OCI-LY1 (cell line): ENCODE data around the gene CACFD1.

Experiments used
- H2AFZ ChIP-seq: fragments of 200-600 bp; sonication (generic), shearing (Covaris generic); 2 replicates; pipeline ENCODE4 v1.6.0; 2014; ENCODE audit warnings: antibody characterized with exemption, mild to moderate bottlenecking, low read length
- H3F3A ChIP-seq: fragments of 200-600 bp; sonication (generic), shearing (Covaris generic); 2 replicates; pipeline ENCODE4 v1.6.0; 2014; ENCODE audit warnings: mild to moderate bottlenecking, antibody characterized with exemption, low read length, moderate library complexity; ENCODE audit not compliant: insufficient read depth
- H3K27ac ChIP-seq: fragments of 200-600 bp; sonication (generic); 2 replicates; pipeline ENCODE4 v1.5.1; 2014; ENCODE audit warnings: low read length, mixed run types, mild to moderate bottlenecking, low read depth; ENCODE audit not compliant: poor library complexity, severe bottlenecking
- H3K27me3 ChIP-seq: fragments of 200-600 bp; sonication (generic); 2 replicates; pipeline ENCODE4 v1.6.0; 2014; ENCODE audit warnings: antibody characterized with exemption, mild to moderate bottlenecking, low read length, moderate library complexity; ENCODE audit not compliant: insufficient read depth
- H3K36me3 ChIP-seq: fragments of 200-600 bp; sonication (generic); 2 replicates; pipeline ENCODE4 v1.6.1; 2014; ENCODE audit warnings: mild to moderate bottlenecking, antibody characterized with exemption, low read length, moderate library complexity, mixed read lengths; ENCODE audit not compliant: insufficient read depth
- H3K4me1 ChIP-seq: fragments of 200-600 bp; sonication (generic); 2 replicates; pipeline ENCODE4 v1.5.1; 2014; ENCODE audit warnings: mild to moderate bottlenecking, low read length, moderate library complexity; ENCODE audit not compliant: insufficient read depth, severe bottlenecking
- H3K4me2 ChIP-seq: fragments of 200-600 bp; sonication (generic), shearing (Covaris generic); 2 replicates; pipeline ENCODE4 v1.6.1; 2014; ENCODE audit warnings: low read length
- H3K4me3 ChIP-seq: fragments of 200-600 bp; sonication (generic); 2 replicates; pipeline ENCODE4 v1.5.1; 2014; ENCODE audit warnings: low read length, low read depth, mild to moderate bottlenecking, mixed read lengths; ENCODE audit not compliant: poor library complexity, severe bottlenecking
- H3K79me2 ChIP-seq: fragments of 200-600 bp; shearing (Covaris generic); 2 replicates; pipeline ENCODE4 v1.6.1; 2016; ENCODE audit warnings: mixed run types, low read length, mixed read lengths; ENCODE audit not compliant: insufficient read depth
- H3K9ac ChIP-seq: fragments of 200-600 bp; sonication (generic), shearing (Covaris generic); 2 replicates; pipeline ENCODE4 v1.6.1; 2014; ENCODE audit warnings: mild to moderate bottlenecking, low read length, mixed read lengths
- H3K9me2 ChIP-seq: fragments of 200-600 bp; sonication (generic), shearing (Covaris generic); 2 replicates; pipeline ENCODE4 v1.6.1; 2014; ENCODE audit warnings: low read depth, mild to moderate bottlenecking, low read length, mixed read lengths
- H3K9me3 ChIP-seq: fragments of 200-600 bp; shearing (Covaris generic); 2 replicates; pipeline ENCODE4 v1.6.1; 2014; ENCODE audit warnings: low read length, mixed read lengths
- H4K20me1 ChIP-seq: fragments of 200-600 bp; sonication (generic), shearing (Covaris generic); 2 replicates; pipeline ENCODE4 v1.6.0; 2016; ENCODE audit warnings: mild to moderate bottlenecking, low read length; ENCODE audit not compliant: insufficient read depth
- CTCF ChIP-seq: fragments of 200-600 bp; sonication (generic), shearing (Covaris generic); IDR thresholded peaks from 2 replicates; pipeline ENCODE4 v1.5.1; 2017; ENCODE audit warnings: mild to moderate bottlenecking, antibody characterized with exemption, low read length, moderate library complexity, mixed read lengths
- EZH2 ChIP-seq: fragments of 200-600 bp; sonication (generic), shearing (Covaris generic); IDR thresholded peaks from 2 replicates; pipeline ENCODE4 v1.8.0; 2017; ENCODE audit warnings: borderline replicate concordance, mixed run types, mild to moderate bottlenecking, antibody characterized with exemption, low read length, moderate library complexity, mixed read lengths

Gene CACFD1

GRCh38 chr9:133509179-133510083, 49.7 kb downstream of the CACFD1 start:
- Histone ChIP-seq H3K27ac (no peak overlapping the region), H4K20me1 (no peaks in the 10 kb centered on the region), H3K27me3 (peaks cover 7% of the 10 kb centered on the region; the same call in 1 of the 2 replicates), H3F3A (no peaks in the 10 kb centered on the region), H3K9me2 (no peaks in the 10 kb centered on the region), H3K4me1 (no peaks in the 10 kb centered on the region), H3K9me3 (no peaks in the 10 kb centered on the region), H3K9ac (no peak overlapping the region), H3K79me2 (no peaks in the 10 kb centered on the region), H3K4me3 (no peak overlapping the region), H2AFZ (no peak overlapping the region), H3K4me2 (no peak overlapping the region), H3K36me3 (no peaks in the 10 kb centered on the region)
- TF ChIP-seq EZH2, result no peak
- TF ChIP-seq CTCF, result no peak

GRCh38 chr9:133510926-133511505, 51.2 kb downstream of the CACFD1 start:
- Histone ChIP-seq H3K27ac (no peak overlapping the region), H3K79me2 (no peaks in the 10 kb centered on the region), H3K9me2 (no peaks in the 10 kb centered on the region), H3K4me3 (no peak overlapping the region), H2AFZ (no peak overlapping the region), H3K27me3 (peaks cover 11% of the 10 kb centered on the region; the same call in 1 of the 2 replicates), H3K4me1 (no peaks in the 10 kb centered on the region), H4K20me1 (no peaks in the 10 kb centered on the region), H3K4me2 (no peak overlapping the region), H3F3A (no peaks in the 10 kb centered on the region), H3K9ac (no peak overlapping the region), H3K36me3 (no peaks in the 10 kb centered on the region), H3K9me3 (no peaks in the 10 kb centered on the region)
- TF ChIP-seq CTCF (no peak), EZH2 (no peak)

- no peak for TF ChIP-seq EZH2
- no peak for TF ChIP-seq CTCF
- Histone ChIP-seq H3K4me1 (no peaks in the 10 kb centered on the region), H2AFZ (no peak overlapping the region), H3F3A (no peaks in the 10 kb centered on the region), H3K79me2 (no peaks in the 10 kb centered on the region), H3K27ac (no peak overlapping the region), H3K36me3 (no peaks in the 10 kb centered on the region), H3K9me3 (no peaks in the 10 kb centered on the region), H3K4me3 (no peak overlapping the region), H4K20me1 (no peaks in the 10 kb centered on the region), H3K4me2 (no peak overlapping the region), H3K27me3 (peaks cover 13% of the 10 kb centered on the region; the same call in 1 of the 2 replicates), H3K9me2 (no peaks in the 10 kb centered on the region), H3K9ac (no peak overlapping the region)
Observed at GRCh38 chr9:133511607-133512006, 51.8 kb downstream of the CACFD1 start.
